Measurements from ENCODE around the gene CNDP2. TPM values are rescaled to one million over a fixed set of nuclear protein-coding genes. Genes with fewer than 3 reads are reported as not detected.

CNDP2 gene
- total RNA-seq, 4 donors from 2014 or later = 29.5 to 82.8 (median 31.6) TPM

- no peaks in the 10 kb centered on the region for H3K9me3 ChIP-seq
- in situ Hi-C loops (cut with MboI; ENCODE audit: low sequenced_read_pairs in 4 of 4) (no loop called here), intact Hi-C loops (cut with DNase I; ENCODE audit: low total_unique reads) (no loop called here)
- H3K4me3 ChIP-seq = no peak overlapping the region
- H3K36me3 ChIP-seq = peaks cover 0 to 89% of the 10 kb centered on the region in 2 donors
- H3K4me1 ChIP-seq = no peaks in the 10 kb centered on the region
- ATAC-seq (no peak), DNase-seq (no peak)
- H3K27ac ChIP-seq = no peak overlapping the region
- TF ChIP-seq CTCF (IDR thresholded peaks at IDR 0.05 in 4 of 5, conservative IDR thresholded peaks at IDR 0.05 in 1 of 5) = no peak
- TF ChIP-seq POLR2A (IDR thresholded peaks at IDR 0.05) = no peak
- H3K27me3 ChIP-seq = no peaks in the 10 kb centered on the region
These were observed 15.7 kb downstream of the CNDP2 start for GRCh38 chr18:74511823-74512222.

GRCh38 chr18:74512321-74513053 lies 16.3 kb downstream of the CNDP2 start:
- intact Hi-C loops (cut with DNase I; ENCODE audit: low total_unique reads) (no loop called here), in situ Hi-C loops (cut with MboI; ENCODE audit: low sequenced_read_pairs in 4 of 4) (no loop called here)
- TF ChIP-seq POLR2A (IDR thresholded peaks at IDR 0.05) (no peak), CTCF (IDR thresholded peaks at IDR 0.05 in 4 of 5, conservative IDR thresholded peaks at IDR 0.05 in 1 of 5) (no peak)
- no peaks in the 10 kb centered on the region for H3K9me3 ChIP-seq
- no peaks in the 10 kb centered on the region for H3K27me3 ChIP-seq
- peaks cover 0 to 89% of the 10 kb centered on the region in 2 donors for H3K36me3 ChIP-seq
- H3K27ac ChIP-seq = no peak overlapping the region
- H3K4me1 ChIP-seq = no peaks in the 10 kb centered on the region
- DNase-seq (no peak), ATAC-seq (no peak)
- no peak overlapping the region for H3K4me3 ChIP-seq

- in situ Hi-C loops (cut with MboI; ENCODE audit: low sequenced_read_pairs in 4 of 4) (no loop called here), intact Hi-C loops (cut with DNase I; ENCODE audit: low total_unique reads) (no loop called here)
- ATAC-seq = no peak
These were observed 17.2 kb downstream of the CNDP2 start for GRCh38 chr18:74513149-74513882.

GRCh38 chr18:74513883-74514205 lies 17.7 kb downstream of the CNDP2 start:
- H3K27ac ChIP-seq = no peak overlapping the region
- no peaks in the 10 kb centered on the region for H3K9me3 ChIP-seq
- no peaks in the 10 kb centered on the region for H3K4me1 ChIP-seq
- intact Hi-C loops (cut with DNase I; ENCODE audit: low total_unique reads) (no loop called here), in situ Hi-C loops (cut with MboI; ENCODE audit: low sequenced_read_pairs in 4 of 4) (no loop called here)
- no peak for TF ChIP-seq CTCF (IDR thresholded peaks at IDR 0.05 in 4 of 5, conservative IDR thresholded peaks at IDR 0.05 in 1 of 5)
- no peak for TF ChIP-seq POLR2A (IDR thresholded peaks at IDR 0.05)
- DNase-seq (no peak), ATAC-seq (no peak)
- no peak overlapping the region for H3K4me3 ChIP-seq
- H3K36me3 ChIP-seq = peaks cover 0 to 87% of the 10 kb centered on the region in 2 donors
- no peaks in the 10 kb centered on the region for H3K27me3 ChIP-seq

More at GRCh38 chr18:74513149-74513882, 17.2 kb downstream of the CNDP2 start:
- TF ChIP-seq CTCF (IDR thresholded peaks at IDR 0.05 in 4 of 5, conservative IDR thresholded peaks at IDR 0.05 in 1 of 5) (no peak), POLR2A (IDR thresholded peaks at IDR 0.05) (no peak)
- no peak overlapping the region for H3K4me3 ChIP-seq
- H3K9me3 ChIP-seq = no peaks in the 10 kb centered on the region
- H3K36me3 ChIP-seq = peaks cover 0 to 87% of the 10 kb centered on the region in 2 donors
- no peaks in the 10 kb centered on the region for H3K27me3 ChIP-seq
- no peak overlapping the region for H3K27ac ChIP-seq
- DNase-seq = no peak
- no peaks in the 10 kb centered on the region for H3K4me1 ChIP-seq
